Tibial nerve (tissue), 3 donors: ENCODE data around the gene VEGFC.

ENCODE experiments used
- POLR2A ChIP-seq, 2 donors: fragments of 450-650 bp; IDR thresholded peaks; one replicate each; pipeline ENCODE4 v1.6.1; 2017; ENCODE audit warnings: antibody characterized with exemption in 2 of 2, mild to moderate bottlenecking in 2 of 2, moderate library complexity in 2 of 2
- TF ChIP-seq, protein P1 (sequence below), 5 experiments: fragments of 200-600 bp in 3 of 5; fragments of 450-650 bp in 2 of 5; sonication (generic) in 3 of 5; IDR thresholded peaks; one replicate each; pipeline ENCODE4 v1.5.1; 2016 to 2019; ENCODE audit warnings: antibody characterized with exemption in 5 of 5, mild to moderate bottlenecking in 3 of 5, moderate library complexity in 2 of 5

GRCh38 chr4:176735300-176735699 is 57.4 kb downstream of the VEGFC start:
- TF ChIP-seq, protein P1, sequence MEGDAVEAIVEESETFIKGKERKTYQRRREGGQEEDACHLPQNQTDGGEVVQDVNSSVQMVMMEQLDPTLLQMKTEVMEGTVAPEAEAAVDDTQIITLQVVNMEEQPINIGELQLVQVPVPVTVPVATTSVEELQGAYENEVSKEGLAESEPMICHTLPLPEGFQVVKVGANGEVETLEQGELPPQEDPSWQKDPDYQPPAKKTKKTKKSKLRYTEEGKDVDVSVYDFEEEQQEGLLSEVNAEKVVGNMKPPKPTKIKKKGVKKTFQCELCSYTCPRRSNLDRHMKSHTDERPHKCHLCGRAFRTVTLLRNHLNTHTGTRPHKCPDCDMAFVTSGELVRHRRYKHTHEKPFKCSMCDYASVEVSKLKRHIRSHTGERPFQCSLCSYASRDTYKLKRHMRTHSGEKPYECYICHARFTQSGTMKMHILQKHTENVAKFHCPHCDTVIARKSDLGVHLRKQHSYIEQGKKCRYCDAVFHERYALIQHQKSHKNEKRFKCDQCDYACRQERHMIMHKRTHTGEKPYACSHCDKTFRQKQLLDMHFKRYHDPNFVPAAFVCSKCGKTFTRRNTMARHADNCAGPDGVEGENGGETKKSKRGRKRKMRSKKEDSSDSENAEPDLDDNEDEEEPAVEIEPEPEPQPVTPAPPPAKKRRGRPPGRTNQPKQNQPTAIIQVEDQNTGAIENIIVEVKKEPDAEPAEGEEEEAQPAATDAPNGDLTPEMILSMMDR (IDR thresholded peaks at IDR 0.05): no peak
- no peak for TF ChIP-seq POLR2A (IDR thresholded peaks at IDR 0.05)
